ENCODE measurements around the gene ARL5C. TPM values are rescaled to one million over a fixed set of nuclear protein-coding genes. Genes with fewer than 3 reads are reported as not detected.

ARL5C gene
- total and polyA plus RNA-seq, 5 donors from 2014 or later, result not detected

DNA sequence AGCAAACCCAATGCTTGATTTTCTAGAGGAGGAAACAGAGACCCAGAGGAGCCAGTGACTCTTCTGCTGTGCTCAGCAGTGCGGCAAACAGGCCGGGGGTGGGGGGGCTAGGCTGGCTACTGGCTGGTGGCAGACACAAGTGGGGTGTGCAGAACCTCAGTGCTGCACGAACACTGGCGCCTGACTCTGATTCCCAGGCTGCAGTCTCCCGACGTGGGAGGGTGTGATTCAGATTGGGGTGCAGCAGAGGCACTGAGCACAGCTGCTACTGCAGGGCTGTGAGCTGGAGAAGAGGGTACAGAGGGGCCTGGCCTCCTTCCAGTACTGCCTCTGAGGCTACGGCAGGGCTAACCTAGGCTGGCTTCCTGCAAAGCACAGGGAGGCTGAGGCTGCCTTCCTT lies 42.2 kb upstream of the ARL5C start:
- Histone ChIP-seq H3K9me3 (ENCODE audit: control insufficient read depth in 2 of 2, low read length in 2 of 2) (no peaks in the 10 kb centered on the region), H3K27ac (ENCODE audit: insufficient read depth, low read length, poor library complexity, severe bottlenecking) (no peak overlapping the region), H3K4me3 (ENCODE audit: low read depth, low read length) (no peak overlapping the region), H3K27me3 (ENCODE audit: control insufficient read depth, insufficient read depth, low read length) (no peaks in the 10 kb centered on the region), H3K36me3 (ENCODE audit: control insufficient read depth, insufficient read depth, low read length) (peaks cover 21% of the 10 kb centered on the region), H3K4me1 (ENCODE audit: control insufficient read depth, insufficient read depth, low read length, poor library complexity, severe bottlenecking) (peaks cover 24% of the 10 kb centered on the region)
- H3K4me1 Mint-ChIP-seq, result peaks cover 0 to 45% (median 5%) of the 10 kb centered on the region in 4 donors
- H3K36me3 Mint-ChIP-seq, result peaks cover 17% of the 10 kb centered on the region
- peak overlapping the region in 1 of 4 donors; percentile 62 for H3K4me3 Mint-ChIP-seq
- H3K27me3 Mint-ChIP-seq, result peaks cover 7% of the 10 kb centered on the region
- no peaks in the 10 kb centered on the region for H3K9me3 Mint-ChIP-seq
- ATAC-seq (ENCODE audit: low read depth in 2 of 2) (no peak), DNase-seq (no peak)
- peak overlapping the region in 1 of 3 donors; percentile 46 for H3K27ac Mint-ChIP-seq

DNA sequence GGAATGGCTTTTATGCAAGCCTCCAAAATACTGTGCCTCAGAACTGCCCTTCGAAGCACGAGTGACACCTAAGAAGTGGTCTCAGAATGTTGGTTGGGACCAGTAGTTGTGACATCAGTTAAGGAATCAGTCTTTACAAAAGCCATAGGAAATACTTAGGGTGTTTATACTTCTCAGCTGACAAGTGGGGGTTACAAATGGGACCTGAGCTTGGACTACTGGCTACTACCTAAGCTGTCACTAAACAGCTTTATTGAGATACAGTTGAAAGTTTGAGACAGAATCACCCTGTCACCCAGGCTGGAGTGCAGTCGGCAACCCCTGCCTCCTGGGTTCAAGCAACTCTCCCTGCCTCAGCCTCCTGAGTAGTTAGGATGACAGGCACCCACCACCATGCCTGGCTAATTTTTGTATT lies 39.2 kb upstream of the ARL5C start:
- no peak overlapping the region for H3K27ac ChIP-seq (ENCODE audit: insufficient read depth, low read length, poor library complexity, severe bottlenecking)
- Mint-ChIP-seq H3K27ac (peak overlapping the region in 1 of 3 donors; percentile 41), H3K36me3 (peaks cover 25% of the 10 kb centered on the region), H3K4me3 (peak overlapping the region in 1 of 4 donors; percentile 78), H3K4me1 (peaks cover 6 to 66% (median 23%) of the 10 kb centered on the region in 4 donors), H3K27me3 (peaks cover 3% of the 10 kb centered on the region), H3K9me3 (no peaks in the 10 kb centered on the region)
- DNase-seq (no peak), ATAC-seq (ENCODE audit: low read depth in 2 of 2) (no peak)
- no peak overlapping the region for H3K4me3 ChIP-seq (ENCODE audit: low read depth, low read length)
- no peaks in the 10 kb centered on the region for H3K27me3 ChIP-seq (ENCODE audit: control insufficient read depth, insufficient read depth, low read length)
- peaks cover 36% of the 10 kb centered on the region for H3K36me3 ChIP-seq (ENCODE audit: control insufficient read depth, insufficient read depth, low read length)
- peaks cover 44% of the 10 kb centered on the region for H3K4me1 ChIP-seq (ENCODE audit: control insufficient read depth, insufficient read depth, low read length, poor library complexity, severe bottlenecking)
- no peaks in the 10 kb centered on the region for H3K9me3 ChIP-seq (ENCODE audit: control insufficient read depth in 2 of 2, low read length in 2 of 2)

DNA sequence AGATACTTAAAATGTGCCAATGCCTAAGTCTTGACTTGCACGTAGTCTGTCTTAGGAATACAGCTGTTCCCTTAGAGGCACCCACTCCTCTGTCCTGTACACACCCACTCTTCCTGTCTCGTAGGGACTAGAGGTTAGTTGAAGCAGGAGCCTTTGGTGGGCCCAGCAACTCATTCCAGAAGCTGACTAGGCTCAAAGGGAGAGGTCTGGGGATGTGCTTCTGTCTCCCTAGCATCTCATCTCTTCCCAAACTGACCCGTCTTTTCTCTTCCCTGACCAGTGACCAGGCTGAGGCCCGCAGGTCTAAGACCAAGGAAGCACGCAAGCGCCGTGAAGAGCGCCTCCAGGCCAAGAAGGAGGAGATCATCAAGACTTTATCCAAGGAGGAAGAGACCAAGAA lies 38.3 kb upstream of the ARL5C start:
- H3K9me3 ChIP-seq (ENCODE audit: control insufficient read depth in 2 of 2, low read length in 2 of 2), result no peaks in the 10 kb centered on the region
- no peaks in the 10 kb centered on the region for H3K27me3 ChIP-seq (ENCODE audit: control insufficient read depth, insufficient read depth, low read length)
- Mint-ChIP-seq H3K9me3 (no peaks in the 10 kb centered on the region), H3K4me3 (peak overlapping the region in 1 of 4 donors; percentile 78), H3K36me3 (peaks cover 25% of the 10 kb centered on the region), H3K4me1 (peaks cover 13 to 70% (median 28%) of the 10 kb centered on the region in 4 donors), H3K27me3 (peaks cover 7% of the 10 kb centered on the region), H3K27ac (peak overlapping the region in 1 of 3 donors; percentile 65)
- no peak for DNase-seq
- H3K36me3 ChIP-seq (ENCODE audit: control insufficient read depth, insufficient read depth, low read length), result peaks cover 36% of the 10 kb centered on the region
- ATAC-seq (ENCODE audit: low read depth in 2 of 2), result no peak
- peaks cover 44% of the 10 kb centered on the region for H3K4me1 ChIP-seq (ENCODE audit: control insufficient read depth, insufficient read depth, low read length, poor library complexity, severe bottlenecking)
- no peak overlapping the region for H3K27ac ChIP-seq (ENCODE audit: insufficient read depth, low read length, poor library complexity, severe bottlenecking)
- no peak overlapping the region for H3K4me3 ChIP-seq (ENCODE audit: low read depth, low read length)

DNA sequence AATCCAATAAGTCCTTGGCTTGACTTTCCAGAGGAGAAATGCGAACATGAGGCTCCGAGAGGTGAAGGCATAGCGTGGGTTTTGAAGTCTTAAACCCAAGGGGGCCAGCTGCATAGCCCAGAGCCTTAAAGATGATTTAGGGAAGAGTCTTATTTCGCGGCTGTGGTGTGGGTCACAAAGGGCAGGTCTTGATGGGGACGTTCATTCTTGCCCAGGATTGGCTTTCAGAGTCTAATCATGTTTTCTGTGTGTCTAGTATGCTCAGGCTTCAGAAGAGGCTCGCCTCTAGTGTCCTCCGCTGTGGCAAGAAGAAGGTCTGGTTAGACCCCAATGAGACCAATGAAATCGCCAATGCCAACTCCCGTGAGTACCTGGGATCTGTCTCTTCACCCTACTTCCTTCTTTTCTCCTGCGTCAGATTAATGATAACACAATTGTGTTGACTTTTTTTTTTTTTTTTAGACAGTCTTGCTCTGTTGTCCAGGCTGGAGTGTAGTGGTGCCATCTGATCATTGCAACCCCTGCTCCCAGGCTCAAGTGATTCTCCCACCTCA lies 35.1 kb upstream of the ARL5C start:
- H3K36me3 ChIP-seq (ENCODE audit: control insufficient read depth, insufficient read depth, low read length), result peaks cover 36% of the 10 kb centered on the region
- DNase-seq (no peak), ATAC-seq (ENCODE audit: low read depth in 2 of 2) (no peak)
- no peaks in the 10 kb centered on the region for H3K9me3 ChIP-seq (ENCODE audit: control insufficient read depth in 2 of 2, low read length in 2 of 2)
- H3K4me1 ChIP-seq (ENCODE audit: control insufficient read depth, insufficient read depth, low read length, poor library complexity, severe bottlenecking), result peaks cover 57% of the 10 kb centered on the region
- peak overlapping the region; percentile 99 for H3K4me3 ChIP-seq (ENCODE audit: low read depth, low read length)
- peak overlapping the region; percentile 89 to 97 (median 95) for H3K4me3 Mint-ChIP-seq
- peaks cover 25% of the 10 kb centered on the region for H3K36me3 Mint-ChIP-seq
- peak overlapping the region; percentile 98 to 100 (median 99) for H3K27ac Mint-ChIP-seq
- H3K9me3 Mint-ChIP-seq, result no peaks in the 10 kb centered on the region
- H3K4me1 Mint-ChIP-seq, result peaks cover 13 to 65% (median 32%) of the 10 kb centered on the region in 4 donors
- peak overlapping the region; percentile 99 for H3K27ac ChIP-seq (ENCODE audit: insufficient read depth, low read length, poor library complexity, severe bottlenecking)
- H3K27me3 Mint-ChIP-seq, result peaks cover 7% of the 10 kb centered on the region
- H3K27me3 ChIP-seq (ENCODE audit: control insufficient read depth, insufficient read depth, low read length), result no peaks in the 10 kb centered on the region

DNA sequence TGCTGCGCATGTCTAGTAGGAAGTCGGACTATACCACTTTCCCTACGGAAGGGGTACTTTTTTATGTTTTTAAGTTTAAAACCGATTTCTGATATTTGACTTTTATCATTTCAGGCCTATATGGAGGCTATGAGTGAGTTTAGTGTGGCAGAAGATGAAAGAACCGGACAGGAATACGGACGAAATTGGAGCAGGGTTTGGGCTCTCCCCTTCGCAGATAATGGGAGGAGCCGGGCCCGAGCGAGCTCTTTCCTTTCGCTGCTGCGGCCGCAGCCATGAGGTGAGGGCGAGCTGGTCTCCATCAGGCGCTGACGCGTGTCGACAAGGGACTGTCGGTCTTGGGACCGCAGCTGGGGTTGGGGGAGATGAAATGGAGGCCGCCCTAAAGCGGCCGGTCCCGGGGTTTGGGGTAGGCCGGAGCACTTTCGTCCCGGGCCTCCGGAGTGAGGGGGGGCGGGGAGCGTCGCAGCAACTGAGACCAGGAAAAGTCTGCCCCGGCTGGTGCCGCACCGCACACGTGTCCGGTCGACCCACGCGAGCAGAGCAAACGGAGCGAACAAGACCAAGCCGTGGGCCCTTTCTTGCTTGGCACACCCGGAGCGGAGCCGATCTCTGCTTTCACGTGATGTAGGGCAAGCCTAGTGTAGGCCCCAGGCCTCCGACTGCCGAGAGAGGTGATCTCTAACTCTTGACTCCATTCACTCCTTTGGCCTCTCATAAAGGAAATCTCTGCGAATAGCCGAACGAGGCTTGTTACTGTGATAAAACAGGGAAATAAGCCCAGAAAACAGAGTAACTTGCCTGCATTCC lies 34.3 kb upstream of the ARL5C start, which contains the start of gene RPL19:
Gene RPL19, plus strand, starts transcription at position 214 of the 810 bp plus-strand sequence. Its CDS starts 62 bp downstream, at position 276.
- peak within 1 kb of the TSS; percentile 89 to 97 (median 95) for H3K4me3 Mint-ChIP-seq
- peaks cover 63% of the 10 kb centered on the region for H3K4me1 ChIP-seq (ENCODE audit: control insufficient read depth, insufficient read depth, low read length, poor library complexity, severe bottlenecking)

DNA sequence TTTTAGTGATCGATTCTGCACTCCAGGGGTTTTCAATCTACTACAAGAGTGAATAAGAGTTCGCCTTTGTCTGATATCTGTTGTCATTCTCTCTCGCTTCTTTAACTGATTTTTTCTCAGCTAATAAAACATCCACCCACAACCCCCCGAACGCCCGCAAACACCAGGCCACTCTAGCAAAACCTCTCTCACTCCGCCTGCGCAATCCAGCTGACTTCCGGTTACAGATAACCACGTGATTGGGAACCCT lies 33.8 kb upstream of the ARL5C start:
- Histone ChIP-seq H3K27me3 (ENCODE audit: control insufficient read depth, insufficient read depth, low read length) (no peaks in the 10 kb centered on the region), H3K4me1 (ENCODE audit: control insufficient read depth, insufficient read depth, low read length, poor library complexity, severe bottlenecking) (peaks cover 63% of the 10 kb centered on the region), H3K9me3 (ENCODE audit: control insufficient read depth in 2 of 2, low read length in 2 of 2) (no peaks in the 10 kb centered on the region), H3K4me3 (ENCODE audit: low read depth, low read length) (peak overlapping the region; percentile 99), H3K36me3 (ENCODE audit: control insufficient read depth, insufficient read depth, low read length) (peaks cover 30% of the 10 kb centered on the region), H3K27ac (ENCODE audit: insufficient read depth, low read length, poor library complexity, severe bottlenecking) (peak overlapping the region; percentile 99)
- Mint-ChIP-seq H3K4me3 (peak overlapping the region; percentile 89 to 97 (median 95)), H3K36me3 (peaks cover 21% of the 10 kb centered on the region), H3K27me3 (peaks cover 7% of the 10 kb centered on the region), H3K4me1 (peaks cover 13 to 73% (median 37%) of the 10 kb centered on the region in 4 donors), H3K27ac (peak overlapping the region; percentile 98 to 100 (median 99)), H3K9me3 (no peaks in the 10 kb centered on the region)
- ATAC-seq (ENCODE audit: low read depth in 2 of 2), result peak; percentile 64 to 66
- peak; percentile 82 to 95 (median 93) for DNase-seq

More for the DNA sequence above, 34.3 kb upstream of the ARL5C start, which contains the start of gene RPL19:
- H3K4me3 ChIP-seq (ENCODE audit: low read depth, low read length), result peak within 1 kb of the TSS; percentile 99
- ATAC-seq (ENCODE audit: low read depth in 2 of 2), result peak; percentile 78 to 79
- H3K27me3 Mint-ChIP-seq, result peaks cover 7% of the 10 kb centered on the region
- H3K4me1 Mint-ChIP-seq, result peaks cover 13 to 73% (median 36%) of the 10 kb centered on the region in 4 donors
- H3K36me3 ChIP-seq (ENCODE audit: control insufficient read depth, insufficient read depth, low read length), result peaks cover 36% of the 10 kb centered on the region
- H3K27me3 ChIP-seq (ENCODE audit: control insufficient read depth, insufficient read depth, low read length), result no peaks in the 10 kb centered on the region
- H3K36me3 Mint-ChIP-seq, result peaks cover 25% of the 10 kb centered on the region
- H3K27ac ChIP-seq (ENCODE audit: insufficient read depth, low read length, poor library complexity, severe bottlenecking), result peak within 1 kb of the TSS; percentile 99
- H3K27ac Mint-ChIP-seq, result peak within 1 kb of the TSS; percentile 98 to 100 (median 99)
- DNase-seq, result peak in 1 of 3 donors; percentile 74
- H3K9me3 Mint-ChIP-seq, result no peaks in the 10 kb centered on the region
- H3K9me3 ChIP-seq (ENCODE audit: control insufficient read depth in 2 of 2, low read length in 2 of 2), result no peaks in the 10 kb centered on the region

DNA sequence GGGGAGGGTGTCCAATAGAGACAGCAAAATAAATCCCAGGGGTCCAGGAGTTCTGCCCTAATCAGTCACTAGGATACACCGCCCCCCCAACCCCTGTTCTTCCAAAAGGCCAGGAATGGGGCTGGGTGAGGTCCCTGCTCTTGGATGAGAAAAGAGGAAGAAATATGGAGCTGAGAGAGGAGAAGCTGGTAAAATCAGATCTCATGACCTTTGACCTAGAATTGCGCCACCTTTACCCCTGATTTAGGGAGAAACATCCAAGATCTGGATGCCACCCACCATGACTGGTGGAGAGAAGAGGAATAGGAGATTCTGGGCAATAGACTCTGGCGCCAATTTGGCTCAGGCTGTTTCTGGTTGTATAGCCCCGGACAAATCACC lies 32.2 kb upstream of the ARL5C start:
- peak overlapping the region; percentile 55 to 100 (median 99) for H3K27ac Mint-ChIP-seq
- H3K4me3 ChIP-seq (ENCODE audit: low read depth, low read length), result no peak overlapping the region
- peak overlapping the region; percentile 89 to 97 (median 95) for H3K4me3 Mint-ChIP-seq
- no peak for ATAC-seq (ENCODE audit: low read depth in 2 of 2)
- peak overlapping the region; percentile 70 for H3K27ac ChIP-seq (ENCODE audit: insufficient read depth, low read length, poor library complexity, severe bottlenecking)
- H3K4me1 Mint-ChIP-seq, result peaks cover 13 to 70% (median 47%) of the 10 kb centered on the region in 4 donors
- H3K27me3 ChIP-seq (ENCODE audit: control insufficient read depth, insufficient read depth, low read length), result no peaks in the 10 kb centered on the region
- peaks cover 63% of the 10 kb centered on the region for H3K4me1 ChIP-seq (ENCODE audit: control insufficient read depth, insufficient read depth, low read length, poor library complexity, severe bottlenecking)
- peaks cover 7% of the 10 kb centered on the region for H3K27me3 Mint-ChIP-seq
- peaks cover 19% of the 10 kb centered on the region for H3K36me3 ChIP-seq (ENCODE audit: control insufficient read depth, insufficient read depth, low read length)
- H3K9me3 Mint-ChIP-seq, result no peaks in the 10 kb centered on the region
- DNase-seq, result no peak
- peaks cover 14% of the 10 kb centered on the region for H3K36me3 Mint-ChIP-seq
- no peaks in the 10 kb centered on the region for H3K9me3 ChIP-seq (ENCODE audit: control insufficient read depth in 2 of 2, low read length in 2 of 2)

Data from CD4-positive, CD25-positive, alpha-beta regulatory T cell (primary cell).